Fibroblast of lung (primary cell): ENCODE results near the gene AGAP2. TPM values are rescaled to one million over a fixed set of nuclear protein-coding genes. Genes with fewer than 3 reads are reported as not detected.
A peak's percentile ranks its signal among the peaks of the same experiment; 100 is the strongest.

Experiments
- DNase-seq, 2 donors: peaks; one replicate each; pipeline versions ENCODE4 v3.0.0 to v3.0.0-alpha.2; 2010; ENCODE audit warnings: low read depth in 2 of 2
- H2AFZ ChIP-seq: 2 replicates; pipeline ENCODE4 v1.5.1; 2012; ENCODE audit warnings: low read length, control low read depth, inconsistent platforms
- H3K27ac ChIP-seq: 2 replicates; pipeline ENCODE4 v1.5.1; 2011; ENCODE audit warnings: low read length, control low read depth; ENCODE audit not compliant: insufficient read depth
- H3K27me3 ChIP-seq: 2 replicates; pipeline ENCODE4 v1.5.1; 2011; ENCODE audit warnings: mild to moderate bottlenecking, low read length; ENCODE audit not compliant: control insufficient read depth, insufficient read depth
- H3K36me3 ChIP-seq: 2 replicates; pipeline ENCODE4 v1.5.1; 2011; ENCODE audit warnings: low read length; ENCODE audit not compliant: control insufficient read depth, insufficient read depth
- H3K4me1 ChIP-seq: 2 replicates; pipeline ENCODE4 v1.5.1; 2011; ENCODE audit warnings: low read length; ENCODE audit not compliant: control insufficient read depth, insufficient read depth; ENCODE audit errors: extremely low read depth
- H3K4me2 ChIP-seq: 2 replicates; pipeline ENCODE4 v1.5.1; 2011; ENCODE audit warnings: low read length, control low read depth; ENCODE audit not compliant: insufficient read depth; ENCODE audit errors: extremely low read depth
- H3K4me3 ChIP-seq, 4 experiments: fragments of 200-600 bp in 1 of 4; sonication (generic) in 1 of 4; replicated peaks in 1 of 4; 2 replicates each; pipeline ENCODE4 v1.5.1; 2011 to 2016; ENCODE audit warnings: low read length in 4 of 4, low read depth in 3 of 4, mild to moderate bottlenecking in 3 of 4, control low read depth in 2 of 4, inconsistent platforms in 1 of 4, mixed read lengths in 1 of 4; ENCODE audit not compliant: insufficient read depth in 1 of 4; ENCODE audit errors: control extremely low read depth in 1 of 4
- H3K79me2 ChIP-seq: 2 replicates; pipeline ENCODE4 v1.5.1; 2012; ENCODE audit warnings: mild to moderate bottlenecking, low read length, inconsistent platforms; ENCODE audit not compliant: control insufficient read depth, insufficient read depth
- H3K9ac ChIP-seq: 2 replicates; pipeline ENCODE4 v1.5.1; 2011; ENCODE audit warnings: mild to moderate bottlenecking, low read length, control low read depth; ENCODE audit not compliant: insufficient read depth
- H3K9me3 ChIP-seq: 2 replicates; pipeline ENCODE4 v1.5.1; 2012; ENCODE audit warnings: low read depth, low read length; ENCODE audit not compliant: control insufficient read depth, insufficient read depth
- H4K20me1 ChIP-seq: 2 replicates; pipeline ENCODE4 v1.5.1; 2011; ENCODE audit warnings: low read length; ENCODE audit not compliant: control insufficient read depth, insufficient read depth; ENCODE audit errors: extremely low read depth
- EZH2 ChIP-seq: IDR thresholded peaks from 2 replicates; pipeline ENCODE4 v1.5.1; 2012; ENCODE audit warnings: low read length, control low read depth, mild to moderate bottlenecking; ENCODE audit errors: missing control alignments
- polyA plus RNA-seq, 2 donors: library from polyadenylated mRNA; depleted of rRNA in 1 of 2; stranded (reverse) in 1 of 2; unstranded in 1 of 2; fragments of >200 nt; gene quantifications; 2 replicates each; pipeline ENCODE4 v1.2.1, GENCODE V29; 2011 to 2012; ENCODE audit warnings: missing spikeins in 1 of 2
- total RNA-seq: library from RNA; depleted of rRNA; stranded (reverse); fragments of >200 nt; gene quantifications from 2 replicates; pipeline ENCODE4 v1.2.1, GENCODE V29; 2014
- TF ChIP-seq, protein P1 (sequence below), 2 donors: IDR thresholded peaks in 1 of 2; conservative IDR thresholded peaks in 1 of 2; 1 replicate in 1 of 2; 2 replicates in 1 of 2; pipeline ENCODE4 v1.5.1; 2011 to 2012; ENCODE audit warnings: low read length in 2 of 2, control low read depth in 1 of 2, inconsistent platforms in 1 of 2, low read depth in 1 of 2, mild to moderate bottlenecking in 1 of 2

The AGAP2 gene
- total and polyA plus RNA-seq, 2 donors (not counting 1 experiment from before 2014, with no cell fraction given): 0.05 to 0.17 TPM

DNA sequence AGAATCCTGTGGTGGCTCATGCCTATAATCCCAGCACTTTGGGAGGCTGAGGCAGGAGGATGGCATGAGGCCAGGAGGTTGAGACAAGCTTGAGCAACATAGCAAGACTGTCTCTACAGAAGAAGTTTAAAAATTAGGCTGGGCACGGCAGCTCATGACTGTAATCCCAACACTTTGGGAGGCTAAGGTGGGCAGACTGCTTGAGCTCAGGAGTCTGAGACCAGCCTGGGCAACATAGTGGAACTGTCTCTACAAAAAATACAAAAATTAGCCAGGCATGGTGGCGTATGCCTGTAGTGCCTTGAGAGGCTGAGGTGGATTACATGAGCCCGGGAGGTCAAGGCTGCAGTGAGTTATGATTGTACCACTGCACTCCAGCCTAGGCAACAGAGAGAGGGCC lies 29.3 kb upstream of the AGAP2 start:
- no peak for DNase-seq
- Histone ChIP-seq H3K27ac (no peak overlapping the region), H4K20me1 (no peaks in the 10 kb centered on the region), H3K4me3 (no peak overlapping the region), H3K79me2 (peaks cover 5% of the 10 kb centered on the region), H3K4me2 (no peak overlapping the region), H3K9ac (no peak overlapping the region), H3K9me3 (no peaks in the 10 kb centered on the region), H3K27me3 (peaks cover 29% of the 10 kb centered on the region), H3K36me3 (peaks cover 11% of the 10 kb centered on the region), H3K4me1 (peaks cover 20% of the 10 kb centered on the region), H2AFZ (no peak overlapping the region)
- no peak for TF ChIP-seq EZH2
- TF ChIP-seq, protein P1, sequence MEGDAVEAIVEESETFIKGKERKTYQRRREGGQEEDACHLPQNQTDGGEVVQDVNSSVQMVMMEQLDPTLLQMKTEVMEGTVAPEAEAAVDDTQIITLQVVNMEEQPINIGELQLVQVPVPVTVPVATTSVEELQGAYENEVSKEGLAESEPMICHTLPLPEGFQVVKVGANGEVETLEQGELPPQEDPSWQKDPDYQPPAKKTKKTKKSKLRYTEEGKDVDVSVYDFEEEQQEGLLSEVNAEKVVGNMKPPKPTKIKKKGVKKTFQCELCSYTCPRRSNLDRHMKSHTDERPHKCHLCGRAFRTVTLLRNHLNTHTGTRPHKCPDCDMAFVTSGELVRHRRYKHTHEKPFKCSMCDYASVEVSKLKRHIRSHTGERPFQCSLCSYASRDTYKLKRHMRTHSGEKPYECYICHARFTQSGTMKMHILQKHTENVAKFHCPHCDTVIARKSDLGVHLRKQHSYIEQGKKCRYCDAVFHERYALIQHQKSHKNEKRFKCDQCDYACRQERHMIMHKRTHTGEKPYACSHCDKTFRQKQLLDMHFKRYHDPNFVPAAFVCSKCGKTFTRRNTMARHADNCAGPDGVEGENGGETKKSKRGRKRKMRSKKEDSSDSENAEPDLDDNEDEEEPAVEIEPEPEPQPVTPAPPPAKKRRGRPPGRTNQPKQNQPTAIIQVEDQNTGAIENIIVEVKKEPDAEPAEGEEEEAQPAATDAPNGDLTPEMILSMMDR (conservative IDR thresholded peaks at IDR 0.05 in 1 of 2, IDR thresholded peaks at IDR 0.05 in 1 of 2; ENCODE audit: low read depth in 1 of 2, low read length in 2 of 2): no peak

DNA sequence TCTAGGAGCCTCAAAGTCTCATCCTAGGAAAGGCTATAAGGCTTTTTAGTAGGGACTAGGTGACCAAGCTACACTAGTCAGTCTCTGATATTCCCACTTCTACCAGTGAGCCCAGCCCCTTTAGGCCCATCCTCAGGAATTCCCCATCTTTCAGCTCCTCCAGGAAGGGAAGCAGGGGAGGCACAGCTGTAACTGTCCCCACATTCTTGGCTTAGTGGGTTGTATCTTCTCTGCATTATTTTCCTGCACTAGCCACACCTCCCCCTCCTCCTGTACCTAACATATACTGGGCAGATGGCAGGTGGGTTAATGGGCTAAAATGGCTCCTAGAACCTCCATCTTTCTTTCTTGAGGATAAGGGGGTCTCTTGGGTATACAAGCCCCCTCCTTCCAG lies 28.8 kb upstream of the AGAP2 start:
- Histone ChIP-seq H3K4me2 (no peak overlapping the region), H3K27me3 (peaks cover 29% of the 10 kb centered on the region), H3K4me3 (no peak overlapping the region), H3K36me3 (peaks cover 11% of the 10 kb centered on the region), H3K79me2 (peaks cover 5% of the 10 kb centered on the region), H3K9me3 (no peaks in the 10 kb centered on the region), H3K4me1 (peaks cover 20% of the 10 kb centered on the region), H3K9ac (no peak overlapping the region), H2AFZ (no peak overlapping the region), H4K20me1 (no peaks in the 10 kb centered on the region), H3K27ac (no peak overlapping the region)
- DNase-seq: no peak
- TF ChIP-seq EZH2: no peak
- TF ChIP-seq, protein P1 (conservative IDR thresholded peaks at IDR 0.05 in 1 of 2, IDR thresholded peaks at IDR 0.05 in 1 of 2; ENCODE audit: low read depth in 1 of 2, low read length in 2 of 2): no peak

DNA sequence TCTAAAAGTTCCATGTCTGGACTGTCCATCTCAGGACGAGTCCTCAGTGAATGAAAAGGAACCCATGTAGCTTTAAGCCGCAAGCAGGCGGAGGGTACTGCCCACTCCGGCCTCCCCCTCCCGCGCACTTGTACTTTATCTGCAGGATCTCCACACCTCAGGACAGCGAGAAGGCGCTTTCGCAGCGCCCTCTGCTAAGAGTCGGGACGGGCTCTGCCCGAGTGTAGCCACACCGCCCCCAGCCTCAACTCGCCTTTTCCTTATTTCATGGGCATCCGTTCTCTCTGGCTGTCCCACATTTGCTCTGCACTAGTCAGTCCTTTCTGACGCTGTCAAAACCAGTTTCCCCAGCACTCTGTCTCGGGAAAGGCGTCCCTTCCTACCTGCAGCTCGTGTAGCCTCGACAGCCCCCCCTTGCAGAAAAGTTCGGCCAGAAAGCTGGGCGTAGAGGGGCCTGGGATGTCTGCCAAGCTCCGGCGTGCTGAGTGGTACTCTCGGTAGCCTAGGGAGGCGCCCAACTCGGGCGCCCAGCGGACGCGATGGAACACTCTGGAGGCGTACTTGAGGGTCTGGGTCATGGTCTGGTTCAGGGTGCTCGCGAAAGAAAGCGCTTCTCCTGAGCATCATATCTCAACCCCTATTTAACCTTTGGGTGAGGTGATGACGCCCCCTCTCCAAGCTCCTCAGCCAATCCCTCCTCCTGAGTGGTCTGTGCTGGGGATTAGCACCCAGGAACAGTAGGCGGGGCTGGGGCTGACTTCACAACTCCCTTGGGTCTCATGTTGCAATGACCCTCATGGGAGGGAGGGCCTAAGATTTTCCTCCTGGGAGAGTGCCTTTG lies 28.1 kb upstream of the AGAP2 start, which contains the start of gene CYP27B1:
CYP27B1 (minus strand) TSS at position 615 of the 841 bp plus-strand sequence; CDS start at position 578, 37 bp downstream.
- Histone ChIP-seq H3K36me3 (peaks cover 11% of the 10 kb centered on the region), H3K4me3 (peak within 1 kb of the TSS; percentile 21 to 50 (median 38)), H3K79me2 (peaks cover 5% of the 10 kb centered on the region), H3K9me3 (no peaks in the 10 kb centered on the region), H3K4me1 (peaks cover 20% of the 10 kb centered on the region), H3K27me3 (peaks cover 29% of the 10 kb centered on the region), H2AFZ (no peak within 1 kb of the TSS), H3K4me2 (peak within 1 kb of the TSS; percentile 81), H4K20me1 (no peaks in the 10 kb centered on the region), H3K9ac (no peak within 1 kb of the TSS), H3K27ac (no peak within 1 kb of the TSS)
- peak; percentile 33 for DNase-seq
- TF ChIP-seq, protein P1 (conservative IDR thresholded peaks at IDR 0.05 in 1 of 2, IDR thresholded peaks at IDR 0.05 in 1 of 2; ENCODE audit: low read depth in 1 of 2, low read length in 2 of 2): no peak
- no peak for TF ChIP-seq EZH2
